GM20431 (cell line): ENCODE results near the gene IL1RAPL1.

ENCODE experiments used
- in situ Hi-C: fragments of 300-500 bp; cut with MseI, MboI; formaldehyde crosslinking; loops from one replicate; pipeline ENCODE4 v1.15.0; 2020; ENCODE audit warnings: low sequenced_read_pairs; ENCODE audit not compliant: unreplicated experiment

IL1RAPL1 gene

GRCh38 chrX:29911673-29912072 lies 1324.4 kb downstream of the IL1RAPL1 start:
- in situ Hi-C loops: no loop called here

GRCh38 chrX:29913647-29914046 lies 1326.4 kb downstream of the IL1RAPL1 start:
- in situ Hi-C loops: no loop called here

- in situ Hi-C loops: no loop called here
Measured at GRCh38 chrX:29922607-29923006, 1335.4 kb downstream of the IL1RAPL1 start.

GRCh38 chrX:29926056-29926455 lies 1338.8 kb downstream of the IL1RAPL1 start:
- in situ Hi-C loops: no loop called here

GRCh38 chrX:29926659-29927058 lies 1339.4 kb downstream of the IL1RAPL1 start:
- in situ Hi-C loops: no loop called here

GRCh38 chrX:29935455-29935854 lies 1348.2 kb downstream of the IL1RAPL1 start:
- in situ Hi-C loops: no loop called here

GRCh38 chrX:29940750-29941149 lies 1353.5 kb downstream of the IL1RAPL1 start:
- in situ Hi-C loops: no loop called here

- in situ Hi-C loops: no loop called here
Measured at GRCh38 chrX:29941287-29941686, 1354.0 kb downstream of the IL1RAPL1 start.

GRCh38 chrX:29947225-29947624 lies 1360.0 kb downstream of the IL1RAPL1 start:
- in situ Hi-C loops: no loop called here

- in situ Hi-C loops: no loop called here
Measured at GRCh38 chrX:29948653-29949052, 1361.4 kb downstream of the IL1RAPL1 start.

- in situ Hi-C loops: no loop called here
Measured at GRCh38 chrX:29952016-29952415, 1364.8 kb downstream of the IL1RAPL1 start.

- in situ Hi-C loops: no loop called here
Measured at GRCh38 chrX:29962061-29962460, 1374.8 kb downstream of the IL1RAPL1 start.

GRCh38 chrX:29965634-29966033 lies 1378.4 kb downstream of the IL1RAPL1 start:
- in situ Hi-C loops: no loop called here

- in situ Hi-C loops: no loop called here
Measured at GRCh38 chrX:29992083-29992482, 1404.8 kb downstream of the IL1RAPL1 start.

- in situ Hi-C loops: no loop called here
Measured at GRCh38 chrX:30005813-30006212, 1418.6 kb downstream of the IL1RAPL1 start.
